HCT116 (cell line): ENCODE data around the gene TMEM134. TPM values are rescaled to one million over a fixed set of nuclear protein-coding genes. Genes with fewer than 3 reads are reported as not detected.
A peak's percentile ranks its signal among the peaks of the same experiment; 100 is the strongest.

ENCODE experiments used
- ATAC-seq: fragments of 200-7000 bp; cut with Tn5 transposase; 2 replicates; pipeline ENCODE4 v1.9.1; 2020; ENCODE audit warnings: mild to moderate bottlenecking, moderate library complexity
- BruUV-seq: library from RNA; stranded (reverse); fragments of 400-500 nt; replicated peaks from 2 replicates; lab custom pipeline; 2021; lab: Mats Ljungman, UMichigan
- CTCF ChIA-PET: fragments of 300-600 bp; sonication (Branson Sonifier 250); formaldehyde crosslinking; loops from one replicate; lab custom pipeline; 2021; ENCODE audit warnings: antibody characterized with exemption; lab: Charles Lee
- POLR2A ChIA-PET: fragments of 300-600, 350-600 bp; sonication (Branson Sonifier 250); formaldehyde crosslinking; loops from one replicate; lab custom pipeline; 2021; ENCODE audit warnings: antibody characterized with exemption; lab: Charles Lee
- RAD21 ChIA-PET, 2 experiments: fragments of 300-600 bp; sonication (Branson Sonifier 250); formaldehyde crosslinking; loops; one replicate each; lab custom pipeline; 2023; ENCODE audit warnings: low total read pairs in 2 of 2; ENCODE audit not compliant: uncharacterized antibody in 2 of 2, unreplicated experiment in 2 of 2, low non-redundant PET in 1 of 2; lab: Charles Lee
- DNase-seq: peaks from one replicate; pipeline ENCODE4 v3.0.0-alpha.2; 2010; ENCODE audit warnings: low read depth, low spot score
- H2AFZ ChIP-seq: fragments of 200-600 bp; shearing (Covaris generic), sonication (generic); 2 replicates; pipeline ENCODE4 v1.6.1; 2017; ENCODE audit warnings: low read depth, mixed run types, mixed read lengths, antibody characterized with exemption, low read length; ENCODE audit not compliant: poor library complexity, severe bottlenecking
- H3K27ac ChIP-seq: 2 replicates; pipeline ENCODE4 v1.5.1; 2012; ENCODE audit warnings: low read depth, low read length
- H3K27me3 ChIP-seq: fragments of 200-600 bp; sonication (generic); 2 replicates; pipeline ENCODE4 v1.6.1; 2016; ENCODE audit warnings: mixed run types, low read length, mixed read lengths; ENCODE audit not compliant: insufficient read depth
- H3K36me3 ChIP-seq, 2 experiments: fragments of 200-500 bp in 1 of 2; fragments of 200-600 bp in 1 of 2; sonication (Bioruptor generic) in 1 of 2; sonication (generic) in 1 of 2; 2 replicates each; pipeline versions ENCODE4 v1.5.1 to v1.6.1; 2014 to 2016; ENCODE audit warnings: low read length in 2 of 2, inconsistent platforms in 1 of 2, mixed read lengths in 1 of 2, mixed run types in 1 of 2; ENCODE audit not compliant: insufficient read depth in 2 of 2, control insufficient read depth in 1 of 2
- H3K4me1 ChIP-seq, 2 experiments: fragments of 200-600 bp in 1 of 2; sonication (generic) in 1 of 2; 2 replicates each; pipeline versions ENCODE4 v1.5.1 to v1.6.1; 2012 to 2017; ENCODE audit warnings: low read length in 2 of 2, inconsistent platforms in 1 of 2, mild to moderate bottlenecking in 1 of 2, mixed read lengths in 1 of 2, mixed run types in 1 of 2, moderate library complexity in 1 of 2; ENCODE audit not compliant: insufficient read depth in 2 of 2, control insufficient read depth in 1 of 2
- H3K4me2 ChIP-seq: fragments of 200-600 bp; sonication (generic); 2 replicates; pipeline ENCODE4 v1.6.1; 2017; ENCODE audit warnings: mixed run types, low read length, mixed read lengths
- H3K4me3 ChIP-seq, 2 experiments: fragments of 200-600 bp in 1 of 2; sonication (generic) in 1 of 2; replicated peaks in 1 of 2; 2 replicates each; pipeline ENCODE4 v1.5.1; 2011 to 2016; ENCODE audit warnings: low read length in 2 of 2, control low read depth in 1 of 2, low read depth in 1 of 2, mild to moderate bottlenecking in 1 of 2, mixed read lengths in 1 of 2, mixed run types in 1 of 2
- H3K79me2 ChIP-seq: fragments of 200-600 bp; sonication (generic); 2 replicates; pipeline ENCODE4 v1.6.1; 2017; ENCODE audit warnings: mild to moderate bottlenecking, mixed run types, low read length, moderate library complexity, mixed read lengths; ENCODE audit not compliant: insufficient read depth
- H3K9ac ChIP-seq: fragments of 200-600 bp; sonication (generic); 2 replicates; pipeline ENCODE4 v1.6.1; 2016; ENCODE audit warnings: low read length, mixed read lengths
- H3K9me2 ChIP-seq: fragments of 200-600 bp; sonication (generic), shearing (Covaris generic); 2 replicates; pipeline ENCODE4 v1.6.1; 2017; ENCODE audit warnings: mixed run types, mild to moderate bottlenecking, moderate library complexity; ENCODE audit not compliant: insufficient read depth
- H3K9me3 ChIP-seq, 2 experiments: fragments of 200-500 bp in 1 of 2; fragments of 200-600 bp in 1 of 2; sonication (Bioruptor generic) in 1 of 2; sonication (generic) in 1 of 2; 2 replicates each; pipeline ENCODE4 v1.6.1; 2014 to 2017; ENCODE audit warnings: low read length in 2 of 2, mixed read lengths in 2 of 2, inconsistent platforms in 1 of 2, low read depth in 1 of 2, mild to moderate bottlenecking in 1 of 2, mixed run types in 1 of 2, moderate library complexity in 1 of 2; ENCODE audit not compliant: control insufficient read depth in 1 of 2, insufficient read depth in 1 of 2
- H4K20me1 ChIP-seq: fragments of 200-600 bp; sonication (generic), shearing (Covaris generic); 2 replicates; pipeline ENCODE4 v1.6.1; 2017; ENCODE audit warnings: mixed run types, mild to moderate bottlenecking, moderate library complexity; ENCODE audit not compliant: insufficient read depth
- ATF3 ChIP-seq: IDR thresholded peaks from 2 replicates; pipeline ENCODE4 v1.6.1; 2012
- CTCF ChIP-seq, 3 experiments: fragments of 200-600 bp in 1 of 3; sonication (generic) in 1 of 3; IDR thresholded peaks in 2 of 3; conservative IDR thresholded peaks in 1 of 3; 2 replicates each; pipeline ENCODE4 v1.5.1; 2012 to 2017; ENCODE audit warnings: low read depth in 2 of 3, low read length in 2 of 3, antibody characterized with exemption in 1 of 3, borderline replicate concordance in 1 of 3, control low read depth in 1 of 3, mild to moderate bottlenecking in 1 of 3, mixed read lengths in 1 of 3, mixed run types in 1 of 3, moderate library complexity in 1 of 3; ENCODE audit not compliant: insufficient read depth in 1 of 3
- EGR1 ChIP-seq: IDR thresholded peaks from 2 replicates; pipeline ENCODE4 v1.6.1; 2012; ENCODE audit warnings: low read depth
- ELF1 ChIP-seq: IDR thresholded peaks from 2 replicates; pipeline ENCODE4 v1.6.1; 2012; ENCODE audit warnings: low read depth, borderline replicate concordance
- JUND ChIP-seq: IDR thresholded peaks from 2 replicates; pipeline ENCODE4 v1.6.1; 2012
- RAD21 ChIP-seq: IDR thresholded peaks from 2 replicates; pipeline ENCODE4 v1.6.1; 2012; ENCODE audit warnings: low read depth, mild to moderate bottlenecking
- REST ChIP-seq: IDR thresholded peaks from 2 replicates; pipeline ENCODE4 v1.6.1; 2012; ENCODE audit warnings: low read depth
- SIN3A ChIP-seq: IDR thresholded peaks from 2 replicates; pipeline ENCODE4 v1.6.1; 2012; ENCODE audit warnings: low read depth
- SRF ChIP-seq: IDR thresholded peaks from 2 replicates; pipeline ENCODE4 v1.6.1; 2012; ENCODE audit warnings: low read depth
- ZFX ChIP-seq: fragments of 450-650 bp; IDR thresholded peaks from 2 replicates; pipeline ENCODE4 v1.6.1; 2017
- ZNF274 ChIP-seq: fragments of 200-500 bp; sonication (Bioruptor generic); IDR thresholded peaks from 2 replicates; pipeline ENCODE4 v1.6.1; 2014; ENCODE audit warnings: mild to moderate bottlenecking, low read depth, low read length, inconsistent platforms
- intact Hi-C: fragments of 100-400 bp; cut with micrococcal nuclease; formaldehyde crosslinking; loops from 2 replicates; pipeline ENCODE4 v1.10.0; 2022
- total RNA-seq: library from RNA; stranded (reverse); gene quantifications from one replicate; pipeline ENCODE4 v1.2.1, GENCODE V29; 2021; ENCODE audit not compliant: unreplicated experiment

The TMEM134 gene
- total RNA-seq, 1 experiment from 2014 or later = 44.2 TPM

- TF ChIP-seq REST = no peak
- TF ChIP-seq ZNF274 = no peak
- no peak for TF ChIP-seq ATF3
Observed at GRCh38 chr11:67482827-67483798, 14.1 kb upstream of the TMEM134 start, which contains the start of gene AIP (continued).

- H3K9me2 ChIP-seq = no peaks in the 10 kb centered on the region
- peak overlapping the region; percentile 46; the same call in 1 of the 2 replicates for H3K27ac ChIP-seq
- peak overlapping the region; percentile 51 to 61 for H3K4me3 ChIP-seq
- H3K4me1 ChIP-seq = peaks cover 7 to 28% of the 10 kb centered on the region in 2 experiments; a peak in 3 of 4 replicates
- intact Hi-C loops = no loop called here
- no peaks in the 10 kb centered on the region for H3K27me3 ChIP-seq
- peak overlapping the region; percentile 56 for H3K9ac ChIP-seq
- peak overlapping the region; percentile 95 for H2AFZ ChIP-seq
- no peaks in the 10 kb centered on the region for H3K36me3 ChIP-seq
- RAD21 ChIA-PET = interaction anchor here in 1 of 2 experiments (1.1 kb wide), 1 partner anchor 81 kb away, joined by 4 read pairs; the partner anchor contains the start of gene PPP1CA
- no peaks in the 10 kb centered on the region for H3K9me3 ChIP-seq
- ATAC-seq (peak; percentile 8), DNase-seq (no peak)
- POLR2A ChIA-PET = interaction anchor here (0.7 to 1.0 kb wide), 2 partner anchors 13 to 81 kb away, joined by 3 to 9 read pairs; partner anchors contain the start of genes PPP1CA and TMEM134
- CTCF ChIA-PET = interaction anchor here (1.0 kb wide), 1 partner anchor 81 kb away, joined by 4 read pairs; the partner anchor contains the start of gene PPP1CA
- peaks cover 7% of the 10 kb centered on the region; the same call in 1 of the 2 replicates for H3K79me2 ChIP-seq
- no peaks in the 10 kb centered on the region for H4K20me1 ChIP-seq
- TSS peak; percentile 84 for BruUV-seq
- H3K4me2 ChIP-seq = peak overlapping the region; percentile 83
- no peak for TF ChIP-seq ZFX
- no peak for TF ChIP-seq JUND
- no peak for TF ChIP-seq ATF3
- no peak for TF ChIP-seq SIN3A
- no peak for TF ChIP-seq REST
- TF ChIP-seq CTCF (IDR thresholded peaks at IDR 0.05 in 2 of 3, conservative IDR thresholded peaks at IDR 0.05 in 1 of 3; ENCODE audit: borderline replicate concordance in 1 of 3, insufficient read depth in 1 of 3, low read depth in 2 of 3, low read length in 2 of 3) = no peak
- TF ChIP-seq ELF1 = no peak
- no peak for TF ChIP-seq SRF
- no peak for TF ChIP-seq RAD21
- no peak for TF ChIP-seq EGR1
Observed at GRCh38 chr11:67482275-67482826, 13.3 kb upstream of the TMEM134 start.
